Measurements from ENCODE around the gene DTHD1. TPM values are rescaled to one million over a fixed set of nuclear protein-coding genes. Genes with fewer than 3 reads are reported as not detected.

Gene DTHD1
- total and polyA plus RNA-seq, 2 of the 8 experiments (the other 6 are each of a cell fraction or from before 2014, with no cell fraction given) = not detected

- TF ChIP-seq TAF1 (IDR thresholded peaks at IDR 0.05; ENCODE audit: low read depth, low read length) = no peak
- TF ChIP-seq MAFK (IDR thresholded peaks at IDR 0.05; ENCODE audit: low read depth, low read length) = no peak
- TF ChIP-seq BCL11A (IDR thresholded peaks at IDR 0.05; ENCODE audit: low read depth in 2 of 2, low read length in 2 of 2) = no peak
- TF ChIP-seq CHD1 (IDR thresholded peaks at IDR 0.05; ENCODE audit: low read depth, low read length) = no peak
Observed at GRCh38 chr4:36260731-36261130, 20.7 kb upstream of the DTHD1 start (continued).
